Stimulated activated CD4-positive, alpha-beta T cell treated with anti-CD3 and anti-CD28 coated beads, Interleukin-4, amount 100 ng/mL, for 24 hours (primary cell): ENCODE data around the gene FHOD3.

Source experiments
- DNase-seq: peaks from one replicate; pipeline ENCODE4 v3.0.0-alpha.2; 2020

Gene FHOD3

DNA sequence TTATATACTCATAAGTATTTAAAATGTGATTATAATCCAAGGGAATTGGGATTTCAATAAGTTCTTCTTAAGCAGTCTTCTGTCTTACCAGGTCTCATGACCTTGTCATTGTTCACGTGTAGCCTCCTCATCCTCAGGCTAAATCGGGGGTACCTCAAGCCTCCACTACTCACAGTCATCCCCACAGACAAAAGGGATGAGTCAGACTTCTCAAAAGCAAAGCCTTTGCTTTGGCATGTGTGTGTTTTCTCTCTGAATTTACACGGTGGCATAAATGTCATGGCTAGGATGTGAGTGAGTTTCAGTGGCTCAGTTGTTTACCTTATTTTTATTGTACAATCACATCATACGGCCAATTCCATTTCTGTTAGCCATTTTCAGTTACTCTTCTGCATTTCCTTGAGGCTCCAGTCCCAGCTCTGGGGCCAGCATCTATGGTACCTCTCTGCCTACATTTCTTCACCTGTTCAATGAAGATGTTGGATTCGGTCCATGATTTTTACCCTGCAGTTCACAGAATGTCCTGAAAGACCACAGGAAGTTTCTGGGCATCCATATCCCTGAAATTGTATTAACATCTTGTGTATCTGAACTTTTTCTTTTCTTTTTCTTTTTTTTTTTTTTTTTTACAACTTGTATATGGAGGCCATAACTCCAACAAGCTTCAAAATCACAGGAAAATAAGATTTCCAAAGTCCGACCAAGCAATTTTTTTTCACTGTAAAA lies 195.3 kb downstream of the FHOD3 start:
- DNase-seq: no peak

- DNase-seq: no peak
Measured at GRCh38 chr18:36493349-36494159, 196.0 kb downstream of the FHOD3 start.

DNA sequence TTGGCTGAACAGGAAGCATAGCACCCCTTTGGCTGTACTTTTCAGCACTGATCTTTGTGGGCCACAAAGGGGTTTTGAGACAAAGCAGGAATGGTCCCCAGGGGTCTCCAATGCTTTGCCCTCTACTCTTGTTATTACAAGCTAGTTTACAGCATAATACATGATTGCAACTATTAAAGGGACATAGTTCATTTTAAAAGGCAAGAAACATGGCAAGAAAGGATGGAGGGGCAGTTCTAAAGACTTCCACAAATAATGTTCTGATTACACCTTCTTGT lies 196.6 kb downstream of the FHOD3 start:
- DNase-seq: no peak

DNA sequence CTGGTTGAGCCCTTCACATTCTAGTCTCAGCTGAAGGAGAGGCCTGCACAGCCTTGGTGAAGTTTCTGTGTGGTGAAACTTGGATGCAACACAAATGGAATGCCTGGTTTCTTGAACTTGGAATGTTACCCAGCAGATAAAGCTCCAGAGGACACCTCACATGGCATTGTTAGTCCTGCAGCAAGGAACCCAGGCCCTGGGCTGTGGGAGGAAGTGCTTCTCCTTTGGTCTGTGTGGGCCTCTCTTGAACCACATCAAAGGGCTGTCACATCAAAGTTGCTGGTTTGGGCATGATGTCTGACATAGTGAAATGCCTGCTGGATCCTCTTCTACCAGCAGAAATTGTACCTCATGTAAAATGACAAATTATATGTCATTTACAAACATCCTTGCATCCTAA lies 198.5 kb downstream of the FHOD3 start:
- no peak for DNase-seq

DNA sequence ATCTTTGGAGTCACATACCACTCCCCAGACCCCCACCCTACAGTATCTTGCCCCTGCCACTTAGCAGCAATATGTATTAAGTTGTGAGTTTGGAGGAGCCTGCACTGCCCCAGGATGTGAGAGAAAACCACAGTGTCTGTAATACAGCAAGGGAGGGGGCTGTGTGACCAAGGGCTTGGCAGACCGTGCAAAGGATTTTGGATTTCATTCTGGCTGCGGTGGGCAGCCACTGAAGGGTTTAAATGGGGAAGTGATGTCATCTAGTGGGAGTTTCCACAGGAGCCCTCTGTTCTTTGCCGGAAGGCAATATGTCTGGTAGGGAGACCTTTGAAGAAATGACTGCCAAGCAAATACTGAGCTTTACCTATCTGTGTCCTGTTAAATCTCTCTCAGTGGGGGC lies 202.4 kb downstream of the FHOD3 start:
- no peak for DNase-seq

DNA sequence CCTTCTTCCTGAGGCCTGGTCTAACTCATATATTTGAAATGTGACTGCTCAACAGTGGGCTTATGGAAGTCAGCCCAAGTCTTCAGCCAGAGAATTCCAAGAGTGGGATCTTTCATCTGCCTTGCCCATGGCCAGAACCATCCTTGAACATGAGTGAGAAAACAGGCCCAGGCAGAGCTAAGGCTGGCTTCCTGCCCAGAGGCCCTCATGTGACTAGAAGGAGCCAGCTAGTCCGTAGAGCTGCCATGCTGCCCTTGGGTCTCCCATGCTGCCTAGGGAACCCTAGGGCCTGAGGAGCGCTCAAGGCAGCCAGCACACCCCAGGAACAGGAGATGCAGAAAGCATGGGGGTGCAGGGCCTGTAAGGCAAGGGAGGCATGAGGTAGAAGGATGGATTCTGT lies 203.6 kb downstream of the FHOD3 start:
- DNase-seq: no peak

DNA sequence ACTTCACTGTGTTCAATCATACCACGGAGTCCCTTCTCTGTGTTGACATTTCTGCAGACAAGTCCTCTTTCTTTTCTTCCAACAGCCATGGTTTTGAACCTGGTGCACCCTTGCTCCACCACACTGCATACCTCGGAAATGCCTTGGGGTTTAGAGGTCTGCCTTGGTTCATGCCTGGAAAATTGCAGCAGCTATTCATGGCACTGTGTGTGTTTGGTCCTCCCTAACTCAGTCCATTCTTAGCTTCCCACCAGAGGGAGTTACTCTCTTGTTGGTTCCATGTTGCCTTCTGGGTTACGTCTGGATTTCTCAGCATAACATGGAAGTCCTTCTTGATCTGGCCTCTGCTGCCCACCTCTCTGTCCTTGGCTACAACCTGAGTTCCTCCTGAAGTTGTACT lies 206.0 kb downstream of the FHOD3 start:
- DNase-seq: no peak

GRCh38 chr18:36504928-36505327 lies 207.4 kb downstream of the FHOD3 start:
- no peak for DNase-seq

- DNase-seq: no peak
Measured at GRCh38 chr18:36505665-36506064, 208.2 kb downstream of the FHOD3 start.

- DNase-seq: no peak
Measured at GRCh38 chr18:36509646-36510197, 212.2 kb downstream of the FHOD3 start.

GRCh38 chr18:36511791-36512352 lies 214.4 kb downstream of the FHOD3 start:
- no peak for DNase-seq

DNA sequence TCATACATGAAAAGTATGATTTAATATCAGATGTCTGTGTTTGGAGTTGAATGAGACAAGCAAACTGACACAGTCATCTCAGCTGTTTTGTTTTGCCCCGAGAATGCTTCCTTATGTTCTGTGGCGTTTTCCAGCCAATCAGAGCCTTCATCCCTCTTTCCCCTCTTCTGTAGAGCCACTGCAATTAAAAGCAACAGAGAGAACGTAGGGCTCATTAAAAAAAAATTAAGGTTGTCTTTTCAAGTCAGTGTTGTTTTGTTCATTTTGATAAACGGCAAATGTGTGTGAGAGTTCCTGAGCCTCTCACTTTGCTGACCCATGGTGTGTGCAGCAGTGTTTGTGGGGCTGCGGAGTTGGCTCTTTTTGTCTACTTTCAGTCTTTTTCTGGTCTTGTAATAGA lies 216.0 kb downstream of the FHOD3 start:
- DNase-seq: no peak

GRCh38 chr18:36514778-36515177 lies 217.3 kb downstream of the FHOD3 start:
- DNase-seq: no peak

- no peak for DNase-seq
Measured at GRCh38 chr18:36516258-36516657, 218.7 kb downstream of the FHOD3 start.

GRCh38 chr18:36516726-36517125 lies 219.2 kb downstream of the FHOD3 start:
- no peak for DNase-seq

- DNase-seq: no peak
Measured at GRCh38 chr18:36518839-36519238, 221.3 kb downstream of the FHOD3 start.

DNA sequence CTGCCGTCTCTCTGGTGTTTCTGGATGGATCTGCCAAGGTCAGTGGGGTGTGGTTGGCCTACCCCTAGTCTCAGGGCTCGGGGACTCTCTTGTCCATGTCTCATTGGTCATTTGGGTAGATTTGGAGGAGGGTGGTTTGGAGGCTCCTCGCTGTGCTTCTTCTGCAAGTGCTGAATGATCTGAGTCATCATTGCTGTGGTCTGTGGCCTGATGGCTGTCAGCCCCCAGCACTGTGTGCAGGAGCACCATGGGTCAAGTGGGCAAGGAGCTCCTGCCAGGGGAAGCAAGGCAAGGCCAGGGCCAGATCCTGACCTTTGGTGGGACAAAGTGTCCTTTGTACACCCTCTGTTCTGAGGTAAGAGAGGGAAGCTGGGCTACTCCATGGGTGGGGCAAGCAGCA lies 221.8 kb downstream of the FHOD3 start:
- DNase-seq: no peak

DNA sequence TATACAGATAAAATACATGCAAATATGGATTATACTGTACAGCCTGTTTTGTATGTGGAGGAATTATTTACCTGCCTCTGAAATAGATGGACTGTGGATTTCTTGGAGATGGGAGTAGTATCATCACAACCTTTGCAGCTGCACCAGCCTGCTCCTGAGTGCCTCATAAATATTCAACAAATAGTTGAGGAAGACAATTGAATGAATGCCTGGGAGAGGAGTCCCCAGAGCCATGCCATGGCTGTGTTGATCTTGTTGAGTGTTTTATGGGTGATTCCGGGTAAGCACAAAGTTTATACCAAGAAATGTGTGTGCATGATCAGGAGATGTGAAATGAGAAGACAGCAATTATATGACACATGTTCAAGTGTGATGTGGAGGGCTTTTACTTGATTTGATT lies 225.0 kb downstream of the FHOD3 start:
- DNase-seq: no peak

- DNase-seq: no peak
Measured at GRCh38 chr18:36525913-36526312, 228.4 kb downstream of the FHOD3 start.

GRCh38 chr18:36526611-36527010 lies 229.1 kb downstream of the FHOD3 start:
- no peak for DNase-seq

DNA sequence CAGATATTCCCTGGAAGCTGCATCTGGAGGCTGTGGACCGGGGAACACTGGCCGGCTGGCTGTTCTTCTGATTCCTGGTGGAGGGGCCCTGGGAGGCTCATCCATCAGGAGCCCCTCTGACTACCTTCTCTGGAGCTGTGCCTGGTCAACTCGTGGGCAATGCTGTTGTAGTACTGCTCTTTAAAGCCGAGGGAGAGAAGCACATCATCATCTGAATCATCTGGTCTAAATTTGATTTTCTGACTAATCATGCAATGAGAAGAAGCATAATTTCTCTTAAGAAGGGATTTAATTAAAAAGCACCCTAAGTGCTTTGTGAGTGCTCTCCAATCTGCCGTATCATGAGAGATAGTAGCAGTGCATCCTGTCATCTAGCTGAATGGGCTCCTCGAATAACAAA lies 229.5 kb downstream of the FHOD3 start:
- DNase-seq: no peak

GRCh38 chr18:36527740-36528455 lies 230.4 kb downstream of the FHOD3 start:
- no peak for DNase-seq

DNA sequence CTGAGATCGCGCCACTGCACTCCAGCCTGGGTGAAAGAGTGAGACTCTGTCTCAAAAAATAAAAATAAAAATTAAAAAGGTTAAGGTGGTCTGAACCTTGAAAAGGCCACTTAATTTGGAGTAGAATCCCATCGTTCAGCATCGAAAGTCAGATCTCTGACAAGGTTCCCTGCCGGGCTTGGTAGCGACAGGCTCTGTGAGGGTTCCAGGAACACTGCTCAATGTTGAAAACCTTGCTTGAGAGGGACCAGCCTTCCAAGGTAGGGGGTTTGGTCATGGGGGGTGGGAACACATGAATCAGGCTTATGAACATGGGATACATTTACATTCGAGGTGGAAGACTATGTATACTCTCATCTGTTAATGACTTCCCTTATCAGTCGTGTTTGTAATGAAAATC lies 232.2 kb downstream of the FHOD3 start:
- no peak for DNase-seq
